Measurements from ENCODE around the gene ZBTB16. TPM values are rescaled to one million over a fixed set of nuclear protein-coding genes. Genes with fewer than 3 reads are reported as not detected.

The ZBTB16 gene
- total and polyA plus RNA-seq, 2 of the 13 experiments (the other 11 are each of a cell fraction or from before 2014, with no cell fraction given): not detected

DNA sequence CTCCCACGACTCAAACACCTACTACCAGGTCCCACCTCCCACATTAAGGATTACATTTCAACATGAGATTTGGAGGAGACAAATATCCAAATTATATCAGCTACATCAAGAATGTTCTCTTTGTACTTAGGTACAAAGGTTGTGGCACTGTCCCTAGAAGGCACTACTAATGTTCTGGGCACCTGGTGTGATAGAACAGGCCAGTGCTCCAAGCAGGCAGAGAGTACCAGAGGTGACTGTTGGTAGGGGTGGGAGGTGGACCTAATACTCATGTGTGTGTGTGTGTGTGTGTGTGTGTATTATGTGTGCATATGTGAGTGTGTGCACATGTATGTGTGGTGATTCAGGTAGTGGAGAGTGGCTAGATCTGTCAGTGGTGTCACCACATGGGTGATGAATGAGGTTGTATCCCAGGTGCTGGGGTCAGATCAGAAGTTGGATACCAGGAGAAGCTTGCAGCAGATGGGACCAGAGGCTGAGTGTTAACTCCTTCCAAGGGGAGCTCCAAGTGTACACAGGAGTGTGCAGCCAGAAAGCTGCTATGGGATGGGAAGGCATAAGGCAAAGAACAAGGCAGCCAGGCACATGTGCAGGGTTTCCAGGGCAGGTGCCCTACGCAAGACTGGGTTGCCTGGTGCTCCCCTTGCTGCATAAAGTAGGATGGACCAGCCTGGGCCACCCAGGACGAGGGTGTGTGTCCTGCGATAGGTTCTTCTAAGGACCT, 219.0 kb downstream of the ZBTB16 start:
- CTCF ChIA-PET (ENCODE audit: low intra/inter-chr PET ratio, low total read pairs): no interaction called here
- Histone ChIP-seq H3K4me2 (ENCODE audit: low read depth, low read length) (no peak overlapping the region), H3K36me3 (replicated peaks in 1 of 2; ENCODE audit: control insufficient read depth in 1 of 2, insufficient read depth in 2 of 2, low read length in 2 of 2) (no peaks in the 10 kb centered on the region), H3K27me3 (ENCODE audit: control insufficient read depth in 1 of 2, insufficient read depth in 2 of 2, low read length in 2 of 2) (peaks cover 2 to 21% of the 10 kb centered on the region in 2 experiments; a peak in 4 of 5 replicates), H3K4me1 (ENCODE audit: insufficient read depth, low read length) (no peaks in the 10 kb centered on the region), H3K4me3 (replicated peaks in 1 of 3; ENCODE audit: insufficient read depth in 1 of 3, low read depth in 2 of 3, low read length in 3 of 3) (no peak overlapping the region), H3K9ac (ENCODE audit: insufficient read depth, low read depth, low read length) (no peak overlapping the region), H2AFZ (ENCODE audit: low read length) (no peak overlapping the region), H3K9me3 (ENCODE audit: low read length) (no peaks in the 10 kb centered on the region), H3K27ac (ENCODE audit: extremely low read length, insufficient read depth, low read length) (no peak overlapping the region), H4K20me1 (ENCODE audit: insufficient read depth, low read length) (no peaks in the 10 kb centered on the region), H3K79me2 (ENCODE audit: insufficient read depth, low read length) (no peaks in the 10 kb centered on the region)
- no peak for FAIRE-seq
- POLR2A ChIA-PET: interaction anchor here (0.5 kb wide), 1 partner anchor 755 kb away, joined by 4 read pairs; no protein-coding TSS in a partner anchor
- TF ChIP-seq SIN3B (IDR thresholded peaks at IDR 0.05; ENCODE audit: low read length) (no peak), CAMTA2 (CRISPR knock-in tag; IDR thresholded peaks at IDR 0.05; ENCODE audit: borderline replicate concordance) (no peak), EP300 (IDR thresholded peaks at IDR 0.05; ENCODE audit: low read depth in 2 of 2, low read length in 2 of 2) (no peak), EP300 (CRISPR knock-in tag; IDR thresholded peaks at IDR 0.05; ENCODE audit: borderline replicate concordance) (no peak), ZNF557 (CRISPR knock-in tag; IDR thresholded peaks at IDR 0.05) (no peak), DR1 (CRISPR knock-in tag; IDR thresholded peaks at IDR 0.05) (no peak), ZBTB1 (CRISPR knock-in tag; IDR thresholded peaks at IDR 0.05; ENCODE audit: borderline replicate concordance) (no peak), TRIM24 (CRISPR knock-in tag; IDR thresholded peaks at IDR 0.05) (no peak), PPARG (CRISPR knock-in tag; conservative IDR thresholded peaks at IDR 0.05) (no peak), LRRFIP1 (CRISPR knock-in tag; conservative IDR thresholded peaks at IDR 0.05) (no peak), CEBPB (IDR thresholded peaks at IDR 0.05; ENCODE audit: borderline replicate concordance, low read depth, low read length) (no peak), TBP (CRISPR knock-in tag; IDR thresholded peaks at IDR 0.05) (no peak), ZNF556 (CRISPR knock-in tag; IDR thresholded peaks at IDR 0.05; ENCODE audit: borderline replicate concordance) (no peak), KAT2B (IDR thresholded peaks at IDR 0.05; ENCODE audit: borderline replicate concordance, low read depth, low read length) (no peak), SALL1 (CRISPR knock-in tag; IDR thresholded peaks at IDR 0.05) (no peak), HOXD1 (CRISPR knock-in tag; IDR thresholded peaks at IDR 0.05) (no peak), PRMT3 (CRISPR knock-in tag; IDR thresholded peaks at IDR 0.05; ENCODE audit: borderline replicate concordance, low read depth) (no peak)
- no peak for ATAC-seq
- in situ Hi-C loops (cut with HindIII; ENCODE audit: extremely low pct_ligation_motif_present, low pct_unique_long_range_greater_than_20kb): no loop called here
- BruUV-seq (replicated peaks): no TSS peak
- intact Hi-C loops (cut with micrococcal nuclease; ENCODE audit: unreplicated experiment): no loop called here
- 0% methylated on average over 1 of the region's 4 CpGs for WGBS (ENCODE audit: low lambda C conversion rate)
- DNase-seq (ENCODE audit: low spot score): no peak

Measured in HepG2 (cell line).